HCT116 (cell line): ENCODE results near the gene CDK19.

Experiments
- CTCF ChIP-seq, 3 experiments: fragments of 200-600 bp in 1 of 3; sonication (generic) in 1 of 3; IDR thresholded peaks in 2 of 3; conservative IDR thresholded peaks in 1 of 3; 2 replicates each; pipeline ENCODE4 v1.5.1; 2012 to 2017; ENCODE audit warnings: low read depth in 2 of 3, low read length in 2 of 3, antibody characterized with exemption in 1 of 3, borderline replicate concordance in 1 of 3, control low read depth in 1 of 3, mild to moderate bottlenecking in 1 of 3, mixed read lengths in 1 of 3, mixed run types in 1 of 3, moderate library complexity in 1 of 3; ENCODE audit not compliant: insufficient read depth in 1 of 3
- EZH2phosphoT487 ChIP-seq: fragments of 200-600 bp; IDR thresholded peaks from 2 replicates; pipeline ENCODE4 v1.6.1; 2018; ENCODE audit warnings: antibody characterized with exemption, borderline replicate concordance
- JUND ChIP-seq: IDR thresholded peaks from 2 replicates; pipeline ENCODE4 v1.6.1; 2012
- MAX ChIP-seq: IDR thresholded peaks from 2 replicates; pipeline ENCODE4 v1.6.1; 2012
- POLR2A ChIP-seq: IDR thresholded peaks from 2 replicates; pipeline ENCODE4 v1.7.0; 2011; ENCODE audit warnings: borderline replicate concordance; ENCODE audit not compliant: insufficient read depth, insufficient read length; ENCODE audit errors: extremely low read depth
- POLR2AphosphoS5 ChIP-seq: IDR thresholded peaks from 2 replicates; pipeline ENCODE4 v1.6.1; 2011; ENCODE audit warnings: mild to moderate bottlenecking, low read depth, low read length, moderate library complexity
- RAD21 ChIP-seq: IDR thresholded peaks from 2 replicates; pipeline ENCODE4 v1.6.1; 2012; ENCODE audit warnings: low read depth, mild to moderate bottlenecking
- REST ChIP-seq: IDR thresholded peaks from 2 replicates; pipeline ENCODE4 v1.6.1; 2012; ENCODE audit warnings: low read depth
- ZFX ChIP-seq: fragments of 450-650 bp; IDR thresholded peaks from 2 replicates; pipeline ENCODE4 v1.6.1; 2017
- ZNF274 ChIP-seq: fragments of 200-500 bp; sonication (Bioruptor generic); IDR thresholded peaks from 2 replicates; pipeline ENCODE4 v1.6.1; 2014; ENCODE audit warnings: mild to moderate bottlenecking, low read depth, low read length, inconsistent platforms

GRCh38 chr6:110608151-110608550 lies 207.1 kb downstream of the CDK19 start:
- TF ChIP-seq CTCF (IDR thresholded peaks at IDR 0.05 in 2 of 3, conservative IDR thresholded peaks at IDR 0.05 in 1 of 3; ENCODE audit: borderline replicate concordance in 1 of 3, insufficient read depth in 1 of 3, low read depth in 2 of 3, low read length in 2 of 3) (no peak), POLR2A (no peak), ZFX (no peak), EZH2phosphoT487 (no peak), ZNF274 (no peak), MAX (no peak), REST (no peak), POLR2AphosphoS5 (no peak), RAD21 (no peak), JUND (no peak)
